ENCODE data around the gene MPDZ.

MPDZ gene

DNA sequence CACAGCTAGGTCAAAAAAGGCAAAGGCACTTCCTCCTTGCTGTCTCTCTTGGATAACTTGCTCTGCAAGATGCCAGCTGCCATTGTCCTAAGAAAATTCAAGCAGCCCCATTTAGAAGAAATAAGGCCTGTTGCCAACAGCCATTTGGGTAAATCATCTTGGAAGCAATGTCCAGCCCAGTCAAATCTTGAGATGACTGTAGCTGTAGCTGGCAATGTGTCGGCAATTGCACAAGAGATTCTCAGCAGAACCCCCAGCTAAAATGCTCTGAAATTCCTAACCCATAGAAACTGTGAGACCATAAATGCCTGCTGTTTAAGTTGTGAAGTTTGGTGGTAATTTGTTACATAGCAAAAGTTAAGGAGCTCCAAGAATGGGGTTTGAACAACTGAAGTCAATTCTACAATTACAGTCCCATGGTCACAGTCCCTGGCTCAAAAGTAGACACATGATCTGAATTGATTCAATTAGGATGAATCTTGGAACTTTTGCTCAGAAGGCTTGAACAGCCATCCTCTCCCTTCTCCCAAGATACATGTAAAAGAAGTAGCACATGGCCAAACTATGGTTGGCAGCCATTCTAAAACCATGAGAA is 151.1 kb downstream of the MPDZ start:
- no peak for DNase-seq

DNA sequence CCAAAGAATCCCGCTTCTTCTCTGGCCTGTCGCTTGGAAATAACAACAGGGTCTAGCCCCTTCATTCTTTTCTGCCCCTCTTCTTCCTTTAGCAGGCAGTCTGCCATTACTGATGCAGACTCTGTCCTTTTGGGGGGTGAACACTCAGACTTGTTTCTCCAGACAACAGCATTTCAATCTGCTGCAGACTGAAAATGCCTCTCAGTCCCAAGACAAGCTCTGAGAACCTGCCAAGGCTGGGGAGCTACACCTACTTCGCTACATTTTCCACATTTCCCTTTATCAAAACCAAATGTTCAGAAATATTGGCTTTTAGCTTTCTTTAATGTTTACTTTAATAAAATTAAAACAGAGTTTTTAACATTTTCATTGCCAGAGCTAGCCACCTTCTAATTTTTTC is 152.4 kb downstream of the MPDZ start:
- DNase-seq = no peak

GRCh38 chr9:13125261-13125660 is 154.2 kb downstream of the MPDZ start:
- no peak for DNase-seq

DNA sequence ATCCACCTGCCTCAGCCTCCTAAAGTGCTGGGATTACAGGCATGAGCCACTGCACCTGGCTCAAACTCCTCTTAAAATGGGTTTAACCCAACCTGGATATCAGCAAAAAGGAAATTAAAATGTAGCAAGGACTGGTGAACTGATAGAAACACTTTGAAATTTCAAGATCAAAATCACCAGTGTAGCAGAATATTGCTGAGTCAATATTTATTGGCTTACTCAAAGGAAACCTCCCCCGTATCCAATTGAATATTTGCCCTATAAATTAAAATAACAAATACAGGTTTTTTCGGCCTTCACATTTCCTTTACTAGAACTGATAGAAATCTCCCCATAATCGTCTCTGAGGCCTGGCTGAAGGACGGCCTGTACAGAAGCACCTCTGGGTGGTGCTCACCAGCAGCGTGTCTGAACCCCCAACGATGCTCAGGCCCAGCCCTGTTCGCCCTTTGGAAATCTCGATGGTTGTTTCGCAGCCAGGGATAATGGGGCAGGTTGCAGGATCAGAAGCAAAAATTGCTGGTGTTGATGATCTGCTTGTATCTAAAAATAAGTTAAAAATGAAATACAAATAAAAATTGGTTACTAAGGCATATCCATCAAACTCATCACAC is 156.6 kb downstream of the MPDZ start:
- DNase-seq = no peak

DNA sequence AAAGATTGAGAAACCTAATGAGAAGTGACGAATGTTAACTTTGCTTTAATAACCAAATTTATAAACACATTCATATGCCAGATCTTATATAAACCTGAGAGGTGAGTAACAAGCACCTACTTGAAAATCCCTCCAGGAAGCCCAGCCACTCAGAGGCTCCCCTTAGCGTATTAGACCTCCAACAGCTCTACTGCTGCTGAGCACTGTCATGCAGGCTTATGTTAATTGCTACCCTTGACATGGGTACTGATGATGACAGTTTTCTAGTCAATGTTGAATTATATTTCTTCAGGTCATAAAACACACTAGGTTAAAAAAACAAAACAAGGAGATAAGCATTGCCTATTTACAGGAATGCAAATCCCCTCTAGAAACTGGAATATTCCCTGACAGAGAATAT is 161.2 kb downstream of the MPDZ start:
- no peak for DNase-seq

DNA sequence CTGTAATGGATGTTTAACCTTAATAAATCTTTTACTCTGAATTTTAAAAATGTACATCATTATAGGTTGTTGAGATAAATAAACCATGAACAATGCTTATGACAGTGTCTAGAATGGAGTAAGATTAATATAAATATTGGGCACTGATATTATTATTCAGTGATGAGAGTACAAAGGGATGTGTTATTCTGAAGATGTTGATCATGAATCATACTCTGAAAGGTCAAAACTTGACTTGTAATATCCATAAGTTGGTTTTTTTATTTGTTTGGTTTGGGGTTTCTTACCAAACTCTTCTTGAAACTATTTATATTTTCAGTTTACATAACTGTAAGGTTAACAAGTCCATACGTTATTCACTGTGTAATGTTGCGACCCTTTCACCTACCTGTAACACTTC is 163.2 kb downstream of the MPDZ start:
- DNase-seq = no peak

GRCh38 chr9:13113751-13114150 is 165.7 kb downstream of the MPDZ start:
- no peak for DNase-seq

DNA sequence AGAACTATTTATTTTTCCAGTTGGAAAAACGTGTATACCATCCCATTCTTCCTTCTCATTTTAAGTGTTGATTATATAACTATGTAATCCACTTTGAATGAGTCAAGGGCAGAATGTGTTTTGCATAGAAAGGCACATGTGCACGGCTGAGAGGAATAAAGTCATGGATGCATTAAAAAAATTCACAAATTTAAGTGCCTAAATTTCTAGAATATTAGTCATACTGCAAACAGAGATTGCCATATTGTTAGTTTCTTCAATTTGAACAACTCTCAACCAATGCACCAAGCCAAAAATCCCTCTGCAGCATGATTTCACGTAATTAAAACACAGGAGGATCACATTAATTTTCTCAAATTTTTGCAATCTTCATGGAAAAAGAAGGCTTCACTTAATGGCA is 166.3 kb downstream of the MPDZ start:
- no peak for DNase-seq

- no peak for DNase-seq
These were observed 167.7 kb downstream of the MPDZ start for GRCh38 chr9:13111778-13112177.

DNA sequence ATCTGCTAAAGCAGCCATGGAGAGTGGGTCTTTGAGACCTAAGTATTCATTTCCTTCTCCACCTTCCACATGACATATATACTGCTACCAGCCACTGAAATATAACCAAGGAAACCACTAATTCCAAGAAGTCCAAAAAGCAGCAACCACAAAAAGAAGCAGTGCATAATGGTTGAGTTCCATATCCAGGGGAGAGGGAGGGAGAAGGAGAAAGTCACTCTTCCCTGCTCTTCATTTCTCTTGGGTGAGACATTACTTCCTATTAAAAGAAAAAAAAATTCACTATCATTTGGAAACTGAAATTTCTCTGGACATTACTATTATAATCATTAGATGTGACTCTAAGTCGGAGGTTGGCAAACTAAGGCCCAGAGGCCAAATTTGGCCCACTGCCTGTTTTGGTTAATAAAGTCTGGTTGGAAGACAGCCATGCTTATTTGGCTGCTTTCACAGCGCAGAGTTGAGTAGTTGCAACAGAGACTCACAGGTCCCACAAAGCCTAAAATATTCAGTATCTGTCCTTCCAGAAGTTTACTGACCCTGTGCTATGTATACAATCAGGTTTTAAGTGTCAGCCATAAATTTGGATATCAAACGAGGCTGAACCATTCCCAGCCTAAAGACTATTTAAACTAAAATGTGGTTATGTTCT is 168.6 kb downstream of the MPDZ start:
- no peak for DNase-seq

- no peak for DNase-seq
These were observed 169.7 kb downstream of the MPDZ start for GRCh38 chr9:13109781-13110180.

DNA sequence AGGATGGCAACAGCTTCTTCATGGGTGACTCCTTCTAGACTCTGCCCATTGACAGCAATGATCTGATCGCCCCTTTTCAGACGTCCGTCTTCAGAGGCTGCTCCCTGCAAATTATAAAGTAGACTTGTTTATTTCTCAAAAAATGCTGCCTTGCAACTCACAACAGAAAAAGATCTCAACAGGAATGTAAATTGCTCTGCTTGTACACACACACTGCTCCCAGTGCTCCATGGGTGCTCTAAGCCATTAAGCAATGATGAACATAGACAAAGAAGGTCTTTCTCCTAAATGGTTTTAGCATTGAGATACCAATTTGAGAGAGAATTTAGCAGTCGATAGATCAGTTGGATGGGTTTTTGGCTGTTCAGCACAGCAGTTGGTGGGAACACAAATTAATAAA is 172.5 kb downstream of the MPDZ start:
- DNase-seq = no peak

GRCh38 chr9:13100914-13101572 is 178.4 kb downstream of the MPDZ start:
- no peak for DNase-seq

DNA sequence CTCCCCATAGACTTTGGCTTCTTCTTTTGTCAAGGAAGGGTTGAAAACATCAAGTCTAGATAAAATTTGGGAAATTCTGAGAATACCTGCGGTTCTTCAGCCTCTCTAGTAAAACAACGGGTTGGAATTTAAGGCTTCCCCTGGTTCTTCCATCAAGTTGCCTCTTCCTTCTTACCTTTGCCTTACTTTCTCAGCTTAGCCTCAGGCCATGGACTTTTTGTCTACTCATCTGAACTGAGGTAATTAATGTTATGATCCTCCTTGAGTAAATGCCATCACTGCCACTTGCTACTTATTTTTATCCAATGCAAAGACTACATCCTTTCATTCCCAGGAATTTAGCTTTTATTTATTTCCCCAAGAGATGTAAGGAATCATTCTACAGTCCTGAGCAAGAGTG is 184.4 kb downstream of the MPDZ start:
- DNase-seq = no peak

GRCh38 chr9:13090628-13091027 is 188.9 kb downstream of the MPDZ start:
- no peak for DNase-seq

- no peak for DNase-seq
These were observed 189.8 kb downstream of the MPDZ start for GRCh38 chr9:13089666-13090065.

GRCh38 chr9:13088720-13089427 is 190.6 kb downstream of the MPDZ start:
- DNase-seq = peak in 1 of 5 experiments; percentile 13

DNA sequence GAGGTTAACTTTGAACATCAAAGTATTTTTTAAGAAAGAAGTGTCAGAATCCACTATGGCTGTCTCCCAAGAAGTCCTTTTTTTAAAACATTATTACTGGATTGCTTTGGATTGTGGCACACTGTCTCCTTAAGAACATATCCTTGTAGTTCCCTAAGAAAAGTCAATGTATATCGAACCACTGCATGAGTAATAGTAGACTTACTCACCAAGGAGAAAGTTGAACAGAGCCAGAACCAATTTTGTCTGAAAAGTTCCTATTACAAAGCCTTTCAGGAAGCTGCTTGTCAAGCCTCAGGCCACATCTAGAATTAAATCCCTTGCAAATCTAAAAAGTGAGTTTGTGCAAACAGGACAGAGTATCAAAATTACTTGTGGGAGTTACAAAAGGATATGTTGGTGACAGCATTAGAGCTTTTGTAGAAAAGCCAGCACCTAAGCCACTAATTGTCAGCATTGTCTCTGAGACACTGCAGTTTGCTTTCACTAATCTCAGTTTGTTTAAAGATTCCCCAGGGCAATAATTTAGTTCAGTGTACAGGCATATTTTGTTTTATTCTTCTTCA is 195.4 kb downstream of the MPDZ start:
- DNase-seq = no peak

- DNase-seq = no peak
These were observed 196.1 kb downstream of the MPDZ start for GRCh38 chr9:13083366-13083765.

DNA sequence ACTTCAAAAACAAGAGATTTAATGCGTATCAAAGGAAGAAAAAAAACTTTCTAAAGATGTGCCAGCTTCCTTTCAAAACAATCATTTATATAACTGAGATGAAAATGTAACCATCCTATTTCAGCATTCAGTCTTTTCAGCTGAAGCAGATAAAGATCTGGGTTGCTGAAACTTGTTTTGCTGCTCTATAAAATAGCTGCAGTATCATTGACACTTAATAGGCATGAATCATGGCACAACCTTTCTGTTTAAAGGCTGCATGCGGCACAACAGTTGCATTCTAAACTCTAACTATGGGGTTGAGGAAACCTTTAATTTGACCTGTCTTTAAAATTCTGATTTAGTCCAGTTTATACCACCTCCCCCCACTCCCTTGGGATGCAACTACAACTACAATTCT is 196.7 kb downstream of the MPDZ start:
- no peak for DNase-seq

DNA sequence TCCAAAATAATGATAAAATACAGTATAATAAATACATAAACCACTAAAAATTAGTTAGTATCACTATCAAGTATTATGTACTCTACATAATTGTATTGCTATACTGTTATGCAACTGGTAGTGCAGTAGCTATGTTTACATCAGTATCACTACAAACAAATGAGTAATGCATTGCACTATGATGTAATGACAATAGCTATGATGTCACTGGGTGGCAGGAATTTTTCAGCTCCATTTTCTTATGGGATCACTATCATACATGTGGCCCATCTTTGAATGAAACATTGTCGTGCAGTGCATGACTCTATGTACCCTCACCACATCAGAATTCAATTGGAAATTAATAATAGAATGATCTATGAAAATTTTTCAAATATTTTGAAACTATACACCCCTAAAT is 201.3 kb downstream of the MPDZ start:
- no peak for DNase-seq

- DNase-seq = no peak
These were observed 202.9 kb downstream of the MPDZ start for GRCh38 chr9:13076616-13077015.

- DNase-seq = no peak
These were observed 207.6 kb downstream of the MPDZ start for GRCh38 chr9:13071921-13072320.
